DND-41 (cell line): ENCODE results near the gene DNTT.

ENCODE experiments used
- ATAC-seq: fragments of 200-7000 bp; cut with Tn5 transposase; 3 replicates; pipeline ENCODE4 v1.9.1; 2021; ENCODE audit warnings: low read depth; ENCODE audit not compliant: insufficient read depth
- DNase-seq: peaks from one replicate; pipeline ENCODE4 v3.0.0-alpha.2; 2020
- H2AFZ ChIP-seq: 2 replicates; pipeline ENCODE4 v1.6.0; 2012; ENCODE audit warnings: low read depth, low read length
- H3K27ac ChIP-seq: 2 replicates; pipeline ENCODE4 v1.5.1; 2012; ENCODE audit warnings: low read length, inconsistent platforms
- H3K27me3 ChIP-seq: fragments of 200-600 bp; sonication (generic); 2 replicates; pipeline ENCODE4 v1.6.0; 2012; ENCODE audit warnings: low read length, mild to moderate bottlenecking, inconsistent platforms; ENCODE audit not compliant: insufficient read depth, poor library complexity
- H3K36me3 ChIP-seq: 2 replicates; pipeline ENCODE4 v1.5.1; 2012; ENCODE audit warnings: low read length, inconsistent platforms; ENCODE audit not compliant: insufficient read depth
- H3K4me1 ChIP-seq: 2 replicates; pipeline ENCODE4 v1.5.1; 2012; ENCODE audit warnings: mild to moderate bottlenecking, low read length; ENCODE audit not compliant: insufficient read depth
- H3K4me2 ChIP-seq: 2 replicates; pipeline ENCODE4 v1.6.0; 2012; ENCODE audit warnings: mild to moderate bottlenecking, moderate library complexity, low read length, inconsistent platforms; ENCODE audit not compliant: insufficient read depth
- H3K4me3 ChIP-seq, 2 experiments: fragments of 200-600 bp in 1 of 2; shearing (Covaris generic) in 1 of 2; 2 replicates each; pipeline ENCODE4 v1.5.1; 2012 to 2016; ENCODE audit warnings: inconsistent platforms in 2 of 2, low read length in 2 of 2, mild to moderate bottlenecking in 2 of 2, low read depth in 1 of 2, moderate library complexity in 1 of 2
- H3K79me2 ChIP-seq: 2 replicates; pipeline ENCODE4 v1.6.0; 2012; ENCODE audit warnings: low read length, inconsistent platforms; ENCODE audit not compliant: insufficient read depth
- H3K9ac ChIP-seq: 2 replicates; pipeline ENCODE4 v1.6.0; 2012; ENCODE audit warnings: low read depth, mild to moderate bottlenecking, inconsistent platforms, low read length, moderate library complexity
- H3K9me3 ChIP-seq: 2 replicates; pipeline ENCODE4 v1.5.1; 2012; ENCODE audit warnings: low read length, moderate library complexity, mild to moderate bottlenecking, inconsistent platforms; ENCODE audit not compliant: insufficient read depth, severe bottlenecking
- H4K20me1 ChIP-seq: 2 replicates; pipeline ENCODE4 v1.6.0; 2012; ENCODE audit warnings: low read length; ENCODE audit not compliant: insufficient read depth
- CTCF ChIP-seq: IDR thresholded peaks from 2 replicates; pipeline ENCODE4 v1.5.1; 2012; ENCODE audit warnings: borderline replicate concordance, low read length, moderate library complexity, mild to moderate bottlenecking; ENCODE audit not compliant: poor library complexity, severe bottlenecking; ENCODE audit errors: extremely low read depth
- EZH2 ChIP-seq: IDR thresholded peaks from 3 replicates; pipeline ENCODE4 v1.6.1; 2012; ENCODE audit warnings: borderline replicate concordance, low read depth, mild to moderate bottlenecking, moderate library complexity, low read length, inconsistent platforms; ENCODE audit not compliant: severe bottlenecking

Gene DNTT

GRCh38 chr10:96376483-96376882, 72.2 kb downstream of the DNTT start:
- Histone ChIP-seq H3K9me3 (no peaks in the 10 kb centered on the region), H4K20me1 (no peaks in the 10 kb centered on the region), H3K36me3 (no peaks in the 10 kb centered on the region), H3K27me3 (no peaks in the 10 kb centered on the region), H3K27ac (no peak overlapping the region), H3K4me3 (no peak overlapping the region), H3K79me2 (no peaks in the 10 kb centered on the region), H3K4me1 (peaks cover 13% of the 10 kb centered on the region), H2AFZ (no peak overlapping the region), H3K9ac (no peak overlapping the region), H3K4me2 (no peak overlapping the region)
- ATAC-seq (no peak), DNase-seq (no peak)
- TF ChIP-seq CTCF = no peak
- no peak for TF ChIP-seq EZH2

DNA sequence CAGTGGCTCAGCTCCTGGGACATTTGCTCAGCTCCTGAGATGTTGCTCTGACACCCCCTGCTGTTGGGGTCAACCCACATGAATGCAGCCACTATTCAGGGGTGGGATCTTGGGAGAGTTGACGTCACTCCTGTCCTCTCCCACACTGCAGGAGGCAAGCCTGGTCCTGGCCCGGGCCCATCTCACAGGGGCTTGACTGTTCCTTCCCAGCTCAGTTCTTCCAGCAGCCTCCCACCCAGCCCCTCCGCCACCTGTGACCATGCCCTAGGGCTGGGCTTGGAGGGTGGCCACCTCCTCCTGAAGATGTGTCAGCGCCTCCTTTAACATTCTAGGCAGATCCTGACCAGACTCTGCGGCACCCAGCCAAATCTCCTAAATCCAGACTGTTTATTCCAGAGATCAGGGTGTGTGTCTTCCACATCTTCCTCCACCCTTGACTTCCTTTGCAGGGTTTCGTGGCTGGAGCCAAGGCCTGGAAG, 73.6 kb downstream of the DNTT start:
- no peak overlapping the region for H3K4me2 ChIP-seq
- TF ChIP-seq CTCF = peak; percentile 8
- TF ChIP-seq EZH2 = no peak
- H3K27me3 ChIP-seq = no peaks in the 10 kb centered on the region
- no peaks in the 10 kb centered on the region for H3K79me2 ChIP-seq
- no peak overlapping the region for H3K9ac ChIP-seq
- DNase-seq (no peak), ATAC-seq (no peak)
- H3K9me3 ChIP-seq = no peaks in the 10 kb centered on the region
- H3K36me3 ChIP-seq = no peaks in the 10 kb centered on the region
- H3K4me3 ChIP-seq = no peak overlapping the region
- H4K20me1 ChIP-seq = no peaks in the 10 kb centered on the region
- H3K27ac ChIP-seq = no peak overlapping the region
- H3K4me1 ChIP-seq = peaks cover 13% of the 10 kb centered on the region
- no peak overlapping the region for H2AFZ ChIP-seq

DNA sequence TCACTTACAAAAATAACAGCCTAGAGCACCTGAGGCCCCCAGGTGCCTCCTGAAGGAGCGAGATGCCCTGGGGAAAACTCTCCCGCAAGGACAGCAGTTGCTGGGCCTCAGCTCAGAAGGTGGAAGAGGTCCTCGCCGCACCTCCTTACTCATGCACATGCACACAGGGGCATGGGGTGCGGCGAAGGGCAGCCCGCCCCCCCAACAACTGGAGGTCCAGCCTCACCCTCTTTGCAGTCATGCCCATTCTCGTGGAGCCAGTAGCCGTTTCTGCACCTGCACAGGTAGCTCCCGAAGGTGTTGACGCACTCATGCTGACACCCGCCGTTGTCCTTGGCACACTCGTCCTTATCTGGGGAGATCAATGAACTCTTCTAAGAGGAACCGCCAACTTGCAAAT, 74.5 kb downstream of the DNTT start:
- H3K9ac ChIP-seq = no peak overlapping the region
- H3K27ac ChIP-seq = no peak overlapping the region
- H2AFZ ChIP-seq = no peak overlapping the region
- H3K36me3 ChIP-seq = no peaks in the 10 kb centered on the region
- ATAC-seq (no peak), DNase-seq (no peak)
- no peaks in the 10 kb centered on the region for H4K20me1 ChIP-seq
- peaks cover 13% of the 10 kb centered on the region for H3K4me1 ChIP-seq
- no peak overlapping the region for H3K4me2 ChIP-seq
- no peaks in the 10 kb centered on the region for H3K27me3 ChIP-seq
- H3K9me3 ChIP-seq = no peaks in the 10 kb centered on the region
- no peak overlapping the region for H3K4me3 ChIP-seq
- TF ChIP-seq EZH2 (no peak), CTCF (no peak)
- H3K79me2 ChIP-seq = no peaks in the 10 kb centered on the region

- DNase-seq = no peak
- Histone ChIP-seq H3K27ac (no peak overlapping the region), H3K4me3 (no peak overlapping the region)
These were observed 75.5 kb downstream of the DNTT start for GRCh38 chr10:96379758-96380157.

More at GRCh38 chr10:96379758-96380157, 75.5 kb downstream of the DNTT start:
- Histone ChIP-seq H3K36me3 (no peaks in the 10 kb centered on the region), H4K20me1 (no peaks in the 10 kb centered on the region), H3K4me1 (peaks cover 11% of the 10 kb centered on the region), H3K9me3 (no peaks in the 10 kb centered on the region), H3K27me3 (no peaks in the 10 kb centered on the region), H3K9ac (no peak overlapping the region), H3K4me2 (no peak overlapping the region), H2AFZ (no peak overlapping the region), H3K79me2 (no peaks in the 10 kb centered on the region)
- no peak for ATAC-seq
- TF ChIP-seq EZH2 (no peak), CTCF (no peak)
